ENCODE measurements around the gene VMO1. TPM values are rescaled to one million over a fixed set of nuclear protein-coding genes. Genes with fewer than 3 reads are reported as not detected.
A peak's percentile ranks its signal among the peaks of the same experiment; 100 is the strongest.

The VMO1 gene
- total RNA-seq, 1 experiment from 2014 or later, result not detected

GRCh38 chr17:4768298-4768697, 17.9 kb downstream of the VMO1 start:
- WGBS (ENCODE audit: extremely low coverage, insufficient read length, low lambda C conversion rate), result no CpG with 5 or more reads among the region's 6 CpGs
- Histone ChIP-seq H4K20me1 (ENCODE audit: control insufficient read depth, insufficient read depth, insufficient read length) (no peaks in the 10 kb centered on the region), H2AFZ (ENCODE audit: low read length) (no peak overlapping the region), H2AK5ac (ENCODE audit: insufficient read length, low read length) (no peak overlapping the region), H3K18ac (ENCODE audit: insufficient read length, low read depth, low read length) (no peak overlapping the region), H2BK20ac (ENCODE audit: low read depth, low read length, poor library complexity, severe bottlenecking) (no peak overlapping the region), H4K5ac (ENCODE audit: insufficient read length, low read depth, low read length) (no peak overlapping the region), H3K9ac (ENCODE audit: extremely low read depth, insufficient read length, low read length) (no peak overlapping the region), H3K9me3 (ENCODE audit: control insufficient read depth, low read depth, low read length) (no peaks in the 10 kb centered on the region), H3K27me3 (ENCODE audit: insufficient read depth, low read length) (no peaks in the 10 kb centered on the region), H4K91ac (ENCODE audit: insufficient read length, low read depth, low read length) (no peak overlapping the region), H3K79me1 (ENCODE audit: insufficient read depth, low read depth, low read length, poor library complexity, severe bottlenecking) (no peaks in the 10 kb centered on the region), H3K4ac (ENCODE audit: low read depth, low read length) (no peak overlapping the region), H4K8ac (replicated peaks; ENCODE audit: insufficient read length, low read depth, low read length) (no peak overlapping the region), H2BK12ac (ENCODE audit: insufficient read length, low read depth, low read length) (no peak overlapping the region), H3K23me2 (ENCODE audit: insufficient read length, low read depth, low read length, poor library complexity, severe bottlenecking) (no peaks in the 10 kb centered on the region), H2BK5ac (ENCODE audit: insufficient read length, low read length) (no peak overlapping the region), H3K56ac (ENCODE audit: insufficient read length, low read depth, low read length) (no peak overlapping the region), H3K14ac (ENCODE audit: insufficient read depth, low read length) (no peak overlapping the region), H3K4me2 (ENCODE audit: insufficient read depth, insufficient read length, low read length) (no peak overlapping the region), H3K79me2 (ENCODE audit: insufficient read depth, low read length) (no peaks in the 10 kb centered on the region), H3K27ac (ENCODE audit: insufficient read length, low read depth, low read length) (no peak overlapping the region), H3K4me1 (ENCODE audit: insufficient read depth, low read length) (no peaks in the 10 kb centered on the region), H3K23ac (ENCODE audit: insufficient read length, low read depth, low read length) (no peak overlapping the region), H3T11ph (ENCODE audit: low read length) (no peak overlapping the region), H2BK120ac (ENCODE audit: low read depth, low read length, poor library complexity, severe bottlenecking) (no peak overlapping the region), H2BK15ac (ENCODE audit: low read depth, low read length) (no peak overlapping the region)
- Mint-ChIP-seq H3K27me3 (ENCODE audit: low read depth) (peaks cover 17% of the 10 kb centered on the region), H3K36me3 (ENCODE audit: insufficient read depth in 1 of 3, low read depth in 3 of 3) (no peaks in the 10 kb centered on the region), H3K27ac (peak overlapping the region in 1 of 3 experiments; percentile 1; a peak in 1 of 7 replicates), H3K4me3 (no peak overlapping the region), H3K4me1 (no peaks in the 10 kb centered on the region), H3K9me3 (no peaks in the 10 kb centered on the region)
- TF ChIP-seq, protein P1, sequence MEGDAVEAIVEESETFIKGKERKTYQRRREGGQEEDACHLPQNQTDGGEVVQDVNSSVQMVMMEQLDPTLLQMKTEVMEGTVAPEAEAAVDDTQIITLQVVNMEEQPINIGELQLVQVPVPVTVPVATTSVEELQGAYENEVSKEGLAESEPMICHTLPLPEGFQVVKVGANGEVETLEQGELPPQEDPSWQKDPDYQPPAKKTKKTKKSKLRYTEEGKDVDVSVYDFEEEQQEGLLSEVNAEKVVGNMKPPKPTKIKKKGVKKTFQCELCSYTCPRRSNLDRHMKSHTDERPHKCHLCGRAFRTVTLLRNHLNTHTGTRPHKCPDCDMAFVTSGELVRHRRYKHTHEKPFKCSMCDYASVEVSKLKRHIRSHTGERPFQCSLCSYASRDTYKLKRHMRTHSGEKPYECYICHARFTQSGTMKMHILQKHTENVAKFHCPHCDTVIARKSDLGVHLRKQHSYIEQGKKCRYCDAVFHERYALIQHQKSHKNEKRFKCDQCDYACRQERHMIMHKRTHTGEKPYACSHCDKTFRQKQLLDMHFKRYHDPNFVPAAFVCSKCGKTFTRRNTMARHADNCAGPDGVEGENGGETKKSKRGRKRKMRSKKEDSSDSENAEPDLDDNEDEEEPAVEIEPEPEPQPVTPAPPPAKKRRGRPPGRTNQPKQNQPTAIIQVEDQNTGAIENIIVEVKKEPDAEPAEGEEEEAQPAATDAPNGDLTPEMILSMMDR (conservative IDR thresholded peaks at IDR 0.05), result no peak
- no peak for DNase-seq
